SKM-1 treated with dmso at 0.1 percent for 144 hours (cell line): Measurements from ENCODE around the gene TSPAN5.
"Not testable (repeated sequence)": the region's sequence is repeated elsewhere in the genome, so short reads cannot be mapped to it uniquely, and the experiment has no call there.

Source experiments
- DNase-seq: peaks from one replicate; lab custom pipeline; 2025; ENCODE audit not compliant: unreplicated experiment; lab: John Stamatoyannopoulos, UW

The TSPAN5 gene

DNA sequence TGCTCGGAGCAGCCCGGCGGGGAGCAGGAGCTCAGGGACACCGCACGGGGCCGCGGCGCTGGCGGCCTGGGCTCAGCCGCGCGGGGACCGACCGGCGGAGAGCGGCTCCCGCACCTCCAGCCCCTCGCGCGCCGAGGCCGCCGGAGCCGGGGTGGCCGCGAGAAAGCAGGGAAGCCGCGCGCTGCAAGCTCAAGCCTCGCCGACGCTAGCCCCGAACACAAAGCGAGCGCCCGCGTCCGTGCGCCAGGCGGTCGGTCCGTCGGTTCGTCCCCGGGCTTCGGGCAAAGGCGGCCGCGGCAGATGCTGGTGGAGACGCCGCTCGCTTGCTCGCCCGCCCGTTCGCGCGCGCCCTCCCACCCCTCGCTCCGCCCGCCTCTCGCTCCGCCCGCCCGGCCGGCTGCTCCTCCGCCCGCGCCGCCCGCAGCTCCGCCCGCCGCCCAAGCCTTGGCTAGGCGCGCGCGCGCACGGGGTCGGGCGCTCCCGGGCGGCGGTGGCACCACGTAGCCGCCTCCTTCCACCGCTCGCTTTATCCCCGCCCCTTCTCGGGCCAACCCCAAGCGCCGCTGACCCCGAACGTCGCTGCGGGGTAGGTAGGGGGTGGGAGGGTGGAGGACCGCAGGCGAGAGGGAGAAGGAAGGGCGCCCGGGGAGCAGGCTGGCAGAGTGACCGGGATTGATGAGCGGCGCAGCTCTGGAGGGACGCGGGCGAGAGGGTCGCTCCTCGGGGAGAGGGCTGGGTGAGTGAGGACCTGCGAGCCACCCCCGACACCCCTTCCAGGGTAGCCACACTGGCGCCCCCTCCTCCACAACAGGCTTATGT, at the start of gene TSPAN5:
Gene TSPAN5 (minus strand): TSS at position 325 of the 819 bp plus-strand sequence.
- DNase-seq = peak; percentile 82

DNA sequence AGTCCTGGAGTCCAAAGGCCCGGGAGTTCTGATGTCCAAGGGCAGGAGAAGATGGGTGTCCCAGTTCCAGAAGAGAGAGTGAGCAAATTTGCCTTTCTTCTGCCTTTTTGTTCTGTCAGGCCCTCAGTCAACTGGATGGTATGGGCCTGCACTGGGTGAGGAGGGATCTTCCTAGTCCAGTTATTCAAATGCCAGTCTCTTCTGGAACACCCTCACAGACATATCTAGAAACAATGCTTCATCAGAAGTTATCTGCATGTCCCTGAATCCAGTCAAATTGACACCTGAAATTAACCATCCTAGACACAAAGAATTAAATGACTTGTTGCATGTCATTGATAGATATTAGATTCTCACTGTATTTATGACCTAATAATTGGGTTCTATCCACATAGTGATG, 48.5 kb upstream of the TSPAN5 start:
- DNase-seq = no peak

DNA sequence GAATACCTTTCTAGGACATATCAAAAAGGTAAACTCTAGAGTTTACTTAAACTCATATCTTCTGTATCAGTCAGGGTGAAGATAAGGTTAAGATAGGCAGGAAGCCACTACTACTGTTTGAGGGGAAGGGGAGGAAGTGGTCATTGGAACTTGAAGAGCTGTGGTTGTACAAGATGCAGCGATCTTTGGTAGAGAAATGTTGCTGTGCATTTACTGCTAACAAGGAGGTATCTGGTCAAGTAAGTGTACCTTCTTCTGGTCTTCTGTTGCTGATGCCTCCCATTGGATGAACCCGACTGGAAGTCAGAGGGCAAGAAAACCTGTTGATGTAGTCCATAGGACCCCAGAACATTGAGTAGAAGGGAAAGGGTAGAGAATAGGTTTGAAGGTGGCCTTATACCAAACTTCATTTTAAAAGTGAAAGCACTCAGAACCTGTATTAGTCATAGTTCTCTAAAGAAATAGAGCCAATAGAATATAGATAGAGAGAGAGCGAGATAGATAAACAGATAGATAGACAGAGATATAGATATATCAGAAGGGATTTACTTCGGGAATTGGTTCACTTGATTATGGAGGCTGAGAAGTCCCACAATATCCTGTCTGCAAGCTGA, 47.9 kb upstream of the TSPAN5 start:
- no peak for DNase-seq

DNA sequence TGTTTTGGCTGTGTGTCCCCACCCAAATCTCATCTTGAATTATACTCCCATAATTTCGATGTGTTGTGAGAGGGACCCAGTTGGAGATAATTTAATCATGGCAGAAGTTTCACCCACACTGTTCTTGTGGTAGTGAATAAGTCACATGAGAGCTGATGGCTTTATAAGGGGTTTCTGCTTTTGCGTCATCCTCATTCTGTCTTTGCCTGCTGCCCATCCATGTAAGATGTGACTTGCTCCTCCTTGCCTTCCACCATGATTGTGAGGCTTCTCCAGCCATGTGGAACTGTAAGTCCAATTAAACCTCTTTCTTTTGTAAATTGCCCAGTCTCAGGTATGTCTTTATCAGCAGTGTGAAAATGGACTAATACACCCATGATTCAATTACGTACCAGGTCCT, 47.2 kb upstream of the TSPAN5 start:
- not testable (repeated sequence) for DNase-seq

DNA sequence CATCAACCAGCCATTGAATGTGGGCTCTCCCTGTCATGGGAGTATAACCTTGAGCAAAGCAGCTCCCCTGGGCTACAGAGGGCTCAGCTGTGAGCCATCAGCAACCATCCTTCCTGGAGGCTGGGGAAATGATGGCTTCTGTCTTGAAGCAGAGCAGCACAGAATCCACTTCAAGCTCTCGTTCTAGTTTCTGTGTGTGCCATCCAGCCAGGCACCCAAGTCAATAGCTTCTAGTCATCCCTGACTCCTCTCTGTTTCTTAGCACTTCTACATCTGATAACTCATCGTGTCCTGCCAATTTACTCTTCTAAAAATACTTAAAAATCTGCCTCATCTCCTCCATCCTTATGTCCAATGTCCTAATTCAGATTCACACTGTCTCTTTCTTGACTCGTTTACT, 42.2 kb upstream of the TSPAN5 start:
- DNase-seq = no peak

DNA sequence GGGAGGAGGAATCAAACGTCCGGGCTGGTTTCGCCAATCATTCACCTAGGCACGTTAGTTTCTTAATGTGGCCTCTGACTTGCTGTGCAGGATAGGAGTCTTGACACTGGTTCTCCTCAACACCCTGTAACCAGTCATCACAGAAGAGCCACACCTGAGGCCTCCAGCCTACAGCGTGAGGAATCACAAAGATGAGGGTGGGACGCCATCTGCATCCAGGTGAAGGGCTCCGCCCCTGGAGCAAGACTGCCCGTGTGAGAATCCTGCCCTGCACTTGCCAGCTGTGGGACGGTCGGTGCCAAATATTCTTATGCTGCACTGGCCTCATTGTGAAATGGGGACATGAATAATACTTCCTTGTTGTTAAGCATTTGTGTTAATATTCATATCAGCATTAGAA, 35.7 kb upstream of the TSPAN5 start:
- DNase-seq = no peak

DNA sequence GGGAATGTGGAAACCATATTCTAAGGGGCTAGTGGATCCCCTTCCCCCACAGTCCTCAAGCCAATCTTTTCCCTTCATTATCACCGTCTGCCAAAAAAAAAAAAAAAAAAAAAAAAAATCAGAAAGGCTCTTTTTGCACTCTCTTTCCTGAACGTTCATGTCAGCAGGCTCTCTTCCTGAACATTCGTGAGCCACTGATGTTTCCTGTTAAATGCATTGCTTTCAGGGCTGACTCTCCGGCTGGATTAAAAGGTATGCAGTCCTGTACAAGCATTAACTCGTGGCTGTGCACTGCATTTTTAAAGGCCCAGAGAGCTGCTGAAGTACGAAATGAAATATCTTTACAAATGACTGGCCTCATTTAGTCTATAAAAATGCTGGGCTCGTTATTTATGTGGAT, 34.0 kb upstream of the TSPAN5 start:
- DNase-seq = no peak

DNA sequence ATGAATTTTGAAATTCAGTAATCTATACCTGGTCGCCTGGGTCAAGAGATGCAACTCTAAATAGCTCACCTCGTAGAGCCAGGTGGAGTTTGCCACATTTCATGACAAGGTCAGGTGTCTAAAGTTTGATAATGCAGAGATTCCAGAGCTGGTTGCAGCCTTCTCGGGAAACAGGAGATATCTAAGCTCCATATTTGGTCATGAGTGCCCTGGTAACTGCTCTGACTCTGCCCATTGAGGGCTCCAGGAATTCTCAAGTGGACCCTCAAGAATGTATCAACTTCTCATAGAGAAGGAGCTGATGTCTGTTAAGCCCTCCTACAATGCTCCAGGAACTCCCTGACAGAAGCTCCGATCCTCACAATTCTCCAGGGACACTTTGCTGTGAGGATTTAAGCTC, 33.2 kb upstream of the TSPAN5 start:
- DNase-seq = no peak

DNA sequence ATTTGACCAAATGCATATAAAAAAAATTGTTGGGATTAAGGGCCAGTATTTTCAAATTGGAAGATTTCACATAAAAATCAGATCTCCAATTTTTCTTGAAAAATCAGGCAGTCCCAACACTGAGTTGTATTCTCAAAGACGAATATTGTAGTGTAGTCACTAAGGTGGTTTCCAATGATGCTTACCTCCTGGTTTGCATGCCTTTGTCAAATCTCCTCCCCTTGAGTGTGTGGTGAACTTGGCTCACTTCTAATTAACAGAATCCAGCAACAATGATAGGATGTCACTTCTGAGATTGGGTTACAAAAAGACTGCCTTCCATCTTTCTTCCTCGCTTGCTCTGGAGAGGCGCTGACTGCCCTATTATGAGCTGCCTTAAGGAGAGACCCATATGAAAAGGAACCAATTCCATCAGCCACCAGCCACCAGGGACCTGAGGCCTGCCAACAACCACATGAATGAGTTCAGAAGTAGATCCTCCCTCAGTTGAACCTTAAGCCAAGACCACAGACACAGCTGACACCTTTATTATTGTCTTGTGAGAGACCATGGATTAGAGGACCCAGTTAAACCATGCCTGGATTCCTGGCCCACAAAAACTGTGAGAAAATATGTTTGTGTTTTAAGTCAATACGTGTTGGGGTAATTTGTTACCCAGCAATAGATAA, 31.2 kb upstream of the TSPAN5 start:
- DNase-seq = no peak

DNA sequence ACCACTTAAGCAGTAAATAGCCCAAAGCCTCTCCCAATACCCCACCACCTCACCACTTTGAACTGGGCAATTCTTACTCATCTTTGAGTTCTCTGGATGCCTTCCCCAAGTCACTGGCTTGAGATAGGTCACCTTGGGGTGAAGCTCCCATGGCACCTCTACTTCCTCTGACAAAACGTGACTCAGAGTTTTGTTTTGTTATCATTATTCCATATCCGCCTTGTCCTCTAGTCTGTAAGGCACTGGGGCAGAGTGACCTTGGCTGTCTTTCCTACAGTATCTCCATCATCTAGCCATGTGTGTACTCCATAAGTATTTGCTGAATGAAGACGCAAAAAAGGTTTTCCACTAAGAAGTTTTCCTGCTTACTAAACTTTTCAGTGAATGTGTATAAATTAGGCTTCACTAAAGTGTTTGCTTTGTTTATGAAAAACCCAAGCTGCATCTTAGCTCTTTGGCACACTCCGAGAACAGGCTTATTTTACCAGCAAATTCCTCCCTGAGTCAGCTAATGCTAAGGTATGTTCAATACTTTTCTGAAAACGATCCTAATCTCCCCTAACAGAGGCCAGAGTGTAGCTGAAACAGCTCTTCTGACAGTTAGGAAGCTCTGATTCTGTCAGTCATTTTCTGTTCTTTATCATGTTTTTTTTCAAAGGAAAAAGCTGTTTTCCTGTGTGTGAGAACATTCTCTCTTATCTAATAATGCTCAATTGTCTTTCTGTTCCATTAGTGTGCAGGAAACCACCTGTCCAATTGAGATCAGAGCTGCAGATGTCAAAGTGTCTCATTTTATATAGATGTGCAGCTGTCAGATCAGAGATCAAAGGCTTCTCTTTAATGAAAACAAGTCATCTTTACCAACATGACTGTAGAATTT, 30.2 kb upstream of the TSPAN5 start:
- no peak for DNase-seq

DNA sequence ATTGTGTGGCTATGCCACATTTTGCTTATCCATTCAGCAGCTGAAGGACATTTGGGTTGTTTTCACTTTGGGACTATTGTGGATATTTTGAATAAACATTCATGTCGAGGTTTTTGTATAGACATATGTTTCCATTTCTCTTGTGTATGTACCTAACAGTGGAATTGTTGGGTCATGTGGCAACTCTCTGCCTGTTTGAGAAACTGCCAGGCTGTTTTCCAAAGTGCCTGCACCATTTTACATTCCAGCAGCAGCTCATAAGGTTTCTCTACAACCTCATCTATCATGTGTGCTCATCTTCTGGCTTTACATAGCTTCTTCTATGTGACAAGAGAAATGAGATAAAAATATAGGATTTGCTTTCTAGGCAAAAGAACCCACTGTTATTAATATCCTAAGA, 29.5 kb upstream of the TSPAN5 start:
- DNase-seq = no peak

DNA sequence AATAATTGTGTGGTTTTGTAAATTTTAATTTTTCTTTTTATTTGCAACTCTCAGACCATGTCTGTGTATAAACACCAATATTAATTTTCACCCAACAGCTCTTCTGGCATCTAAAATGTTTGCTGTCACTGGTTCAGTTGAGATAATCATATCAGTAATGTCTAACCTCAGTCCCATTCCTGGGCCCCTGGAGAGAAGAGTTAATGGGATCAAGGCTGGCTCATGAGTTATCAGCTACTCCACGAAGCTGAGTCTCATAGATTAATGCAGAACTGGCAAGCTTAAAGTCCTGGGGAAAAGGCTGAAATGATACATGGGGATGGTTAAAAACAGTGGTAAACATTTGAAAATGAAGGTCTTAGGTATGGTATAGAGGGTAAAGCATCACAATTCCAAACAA, 28.4 kb upstream of the TSPAN5 start:
- no peak for DNase-seq

DNA sequence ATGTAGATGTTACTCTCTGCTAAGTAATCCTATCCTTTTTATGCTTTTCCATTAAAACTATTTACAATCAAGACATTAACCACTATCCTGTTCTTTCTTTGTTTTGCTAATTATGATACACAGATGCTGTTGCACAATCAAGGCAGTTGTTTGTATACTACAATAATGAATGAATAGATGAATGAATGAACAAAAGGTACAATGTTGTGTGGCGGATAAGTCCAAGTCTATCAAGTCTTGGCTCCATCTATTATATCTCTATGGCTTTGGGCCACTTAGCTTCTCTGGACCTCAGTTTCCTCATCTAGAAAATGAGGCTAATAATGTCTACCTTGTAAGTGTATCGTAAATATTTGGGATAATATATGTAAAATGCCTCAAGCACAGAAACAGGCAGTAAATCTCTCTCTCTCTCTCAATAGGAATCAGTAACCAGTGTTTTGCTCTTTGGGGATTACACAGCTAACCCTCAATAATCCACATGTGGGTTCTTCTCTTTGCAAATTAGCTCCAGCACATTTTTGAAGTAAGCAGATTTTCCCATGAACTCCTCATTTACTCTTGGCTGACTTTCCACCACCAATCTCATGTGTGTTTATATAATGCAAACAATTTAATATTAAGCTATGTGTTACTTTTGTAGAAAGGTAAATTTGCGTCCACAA, 27.8 kb upstream of the TSPAN5 start:
- no peak for DNase-seq

DNA sequence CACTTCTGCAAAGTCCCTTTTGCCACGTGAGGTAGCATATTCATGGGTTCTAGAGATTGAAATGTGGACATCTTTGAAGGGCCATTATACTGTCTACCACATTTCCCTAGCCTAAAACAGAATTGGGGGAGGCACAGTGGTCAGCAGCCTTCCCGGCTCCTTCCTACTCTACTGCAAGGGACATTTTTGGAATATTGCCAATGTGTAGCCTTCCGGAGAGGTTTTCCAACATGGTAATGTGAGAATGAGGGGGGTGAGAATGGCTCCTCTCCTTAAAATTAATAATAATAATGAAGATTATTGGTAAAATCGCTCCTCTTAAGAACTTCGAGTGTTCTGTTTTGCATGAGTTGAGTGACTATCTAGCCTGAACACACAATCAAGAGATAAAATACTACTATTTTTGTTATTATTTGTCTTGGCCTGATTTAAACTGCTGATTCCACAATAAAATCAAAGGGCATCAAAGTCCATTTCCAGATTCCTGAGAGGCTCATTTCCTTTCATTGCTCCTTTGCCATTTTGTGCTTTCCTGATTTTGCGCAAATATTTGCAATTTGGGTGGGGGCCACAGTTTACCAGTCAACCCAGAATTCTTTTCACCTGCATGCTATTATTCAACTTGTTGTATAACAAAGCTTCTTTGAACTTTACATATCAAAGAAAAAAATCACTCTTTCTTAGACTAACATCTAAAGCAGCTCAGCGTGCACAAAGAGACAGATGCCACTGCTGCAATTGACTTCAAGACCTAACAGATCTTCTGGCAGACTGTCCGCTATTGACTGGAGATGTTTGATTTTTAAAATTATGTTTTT, 27.0 kb upstream of the TSPAN5 start:
- no peak for DNase-seq

DNA sequence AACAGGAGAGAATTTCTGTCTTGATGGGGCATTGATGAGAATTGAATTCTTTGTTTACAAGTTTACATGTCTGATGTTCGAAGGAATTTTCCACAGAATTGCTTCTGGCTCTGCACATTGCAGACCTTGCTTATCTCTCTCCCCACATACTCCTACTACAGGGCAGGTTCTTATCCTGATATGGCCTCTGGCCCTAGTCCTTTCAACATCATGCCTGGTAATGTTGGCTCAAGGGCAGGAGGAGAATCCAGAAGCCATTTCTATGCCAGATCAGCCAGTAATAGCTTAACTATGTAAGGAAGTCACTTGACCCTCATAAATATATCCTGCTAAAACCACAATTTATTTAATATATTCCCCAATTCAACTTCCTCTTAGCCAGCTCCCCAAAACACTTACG, 24.3 kb upstream of the TSPAN5 start:
- DNase-seq = no peak

DNA sequence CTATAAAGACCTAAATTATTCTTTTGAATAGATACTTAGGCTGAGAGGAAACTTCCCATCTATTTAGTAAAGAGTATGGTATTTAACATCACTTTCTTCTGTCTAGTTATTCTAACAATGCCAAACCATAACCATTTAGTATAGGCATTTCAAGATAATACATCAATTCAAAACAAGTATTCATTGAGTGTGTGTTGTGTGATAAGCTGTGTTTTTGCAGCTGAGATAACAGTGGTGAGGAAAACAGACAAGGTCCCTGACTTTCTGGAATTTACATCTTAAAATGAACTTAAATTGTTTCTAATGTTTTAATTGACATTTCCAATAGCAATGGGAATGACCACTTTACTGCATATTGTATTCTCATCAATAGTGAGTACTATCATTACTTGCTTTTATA, 22.4 kb upstream of the TSPAN5 start:
- DNase-seq = no peak

DNA sequence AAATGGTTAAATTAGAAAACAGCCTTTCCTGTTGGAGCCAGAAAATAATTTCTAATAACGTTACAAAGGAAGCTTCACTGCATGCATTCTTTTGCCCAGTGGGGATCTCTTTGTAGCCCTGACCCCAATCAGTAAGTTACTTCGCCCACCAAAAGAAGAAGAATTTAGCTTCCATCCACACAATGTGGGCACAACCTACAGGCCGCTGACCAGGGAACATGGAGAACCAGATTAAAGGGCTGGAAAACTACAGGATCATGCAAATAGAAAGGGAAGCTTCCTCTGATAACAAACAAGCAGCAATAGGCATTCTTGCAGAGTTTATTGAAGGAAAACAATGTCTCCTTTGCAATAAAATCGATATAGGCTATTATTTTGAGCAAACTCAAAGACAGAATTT, 21.3 kb upstream of the TSPAN5 start:
- DNase-seq = no peak

DNA sequence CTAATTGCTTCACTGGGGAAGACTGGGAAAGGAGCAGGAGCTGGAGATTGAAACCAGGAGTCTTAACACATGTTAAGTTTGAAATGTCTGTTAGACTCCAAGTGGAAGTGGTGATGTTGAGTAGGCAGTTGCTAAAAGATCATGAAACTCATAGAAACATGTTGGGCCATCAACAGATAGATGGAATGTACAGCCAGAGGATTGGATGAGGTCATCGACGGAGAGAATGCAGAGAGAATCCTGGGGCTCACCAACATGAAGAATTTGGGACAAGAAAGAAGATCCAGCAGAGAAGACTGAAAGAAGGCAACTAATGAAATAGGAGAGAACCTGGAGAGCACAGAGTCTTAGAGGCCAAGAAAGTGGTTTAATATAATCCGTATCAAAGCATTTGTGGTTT, 19.4 kb upstream of the TSPAN5 start:
- DNase-seq = no peak

DNA sequence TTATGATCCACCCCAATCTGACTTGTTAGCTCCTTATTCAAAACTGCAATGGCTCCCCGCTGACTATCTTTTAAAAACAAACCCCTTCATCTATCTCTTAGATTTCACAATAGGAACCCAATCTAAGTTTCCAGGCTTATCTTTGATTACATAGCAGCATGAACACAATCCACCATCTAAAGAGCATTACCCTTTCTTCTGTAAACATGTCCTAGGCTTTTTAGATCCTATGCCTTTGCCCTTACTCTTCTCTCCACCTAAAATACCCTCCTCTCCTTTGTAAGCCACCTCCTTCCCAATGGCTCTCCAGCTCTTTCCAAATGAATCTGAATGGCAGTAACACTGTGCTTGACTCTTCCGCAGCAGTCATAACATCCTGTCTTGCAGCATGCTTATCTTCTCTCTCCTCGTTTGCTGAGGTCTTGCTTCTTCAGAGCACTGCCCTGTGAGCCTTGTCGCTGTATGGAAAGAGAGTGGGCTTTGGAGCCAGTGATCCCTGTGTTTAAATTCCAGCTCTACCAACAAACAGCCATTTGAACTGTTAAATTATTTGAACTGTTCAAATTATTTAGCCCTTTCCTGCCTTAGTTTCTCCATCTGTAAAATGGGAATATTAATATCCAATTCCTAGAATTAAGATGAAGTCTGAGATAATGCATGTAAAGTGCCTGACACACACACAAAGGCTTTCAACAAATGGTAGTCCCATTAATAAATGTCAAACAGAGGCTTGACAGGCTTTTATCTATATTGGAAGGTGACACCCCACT, 16.2 kb upstream of the TSPAN5 start:
- DNase-seq = no peak
